PC-9 (cell line): ENCODE measurements around the gene SLC37A4.

Source experiments
- EZH2 ChIP-seq: fragments of 200-600 bp; sonication (generic); IDR thresholded peaks from 2 replicates; pipeline ENCODE4 v1.8.0; 2017; ENCODE audit warnings: antibody characterized with exemption, low read depth
- TF ChIP-seq, protein P1 (sequence below): fragments of 200-600 bp; sonication (generic); conservative IDR thresholded peaks from 2 replicates; pipeline ENCODE4 v1.6.1; 2017; ENCODE audit warnings: mixed run types, antibody characterized with exemption, mild to moderate bottlenecking, moderate library complexity

DNA sequence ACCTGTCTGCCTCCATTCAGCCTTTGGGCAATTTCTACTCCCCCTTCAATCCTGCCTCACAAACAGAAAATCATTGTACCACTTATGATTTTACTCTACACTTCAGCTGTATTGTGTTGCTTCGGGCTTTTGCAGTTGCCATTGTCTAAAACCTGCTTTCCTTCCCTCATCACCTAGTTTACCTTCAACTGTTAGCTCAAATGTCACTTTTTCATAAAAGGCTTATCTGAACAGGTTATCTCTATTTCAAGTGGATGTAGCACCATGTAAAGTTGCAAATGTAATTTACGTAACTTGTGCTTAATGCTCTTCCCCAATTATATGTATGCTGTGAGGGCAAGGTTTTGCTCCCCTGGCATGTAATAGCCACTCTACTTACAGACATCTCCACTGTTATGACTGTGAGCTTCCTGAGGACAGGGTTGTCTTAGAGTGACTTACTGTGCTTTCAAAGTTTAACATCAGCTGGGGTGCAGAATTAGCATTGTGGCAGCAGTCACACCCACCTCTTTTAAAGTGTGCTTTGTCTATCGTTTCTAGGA is 18.0 kb downstream of the SLC37A4 start:
- TF ChIP-seq, protein P1, sequence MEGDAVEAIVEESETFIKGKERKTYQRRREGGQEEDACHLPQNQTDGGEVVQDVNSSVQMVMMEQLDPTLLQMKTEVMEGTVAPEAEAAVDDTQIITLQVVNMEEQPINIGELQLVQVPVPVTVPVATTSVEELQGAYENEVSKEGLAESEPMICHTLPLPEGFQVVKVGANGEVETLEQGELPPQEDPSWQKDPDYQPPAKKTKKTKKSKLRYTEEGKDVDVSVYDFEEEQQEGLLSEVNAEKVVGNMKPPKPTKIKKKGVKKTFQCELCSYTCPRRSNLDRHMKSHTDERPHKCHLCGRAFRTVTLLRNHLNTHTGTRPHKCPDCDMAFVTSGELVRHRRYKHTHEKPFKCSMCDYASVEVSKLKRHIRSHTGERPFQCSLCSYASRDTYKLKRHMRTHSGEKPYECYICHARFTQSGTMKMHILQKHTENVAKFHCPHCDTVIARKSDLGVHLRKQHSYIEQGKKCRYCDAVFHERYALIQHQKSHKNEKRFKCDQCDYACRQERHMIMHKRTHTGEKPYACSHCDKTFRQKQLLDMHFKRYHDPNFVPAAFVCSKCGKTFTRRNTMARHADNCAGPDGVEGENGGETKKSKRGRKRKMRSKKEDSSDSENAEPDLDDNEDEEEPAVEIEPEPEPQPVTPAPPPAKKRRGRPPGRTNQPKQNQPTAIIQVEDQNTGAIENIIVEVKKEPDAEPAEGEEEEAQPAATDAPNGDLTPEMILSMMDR: no peak
- TF ChIP-seq EZH2: no peak
